GM12892 (cell line): ENCODE measurements around the gene ADAMTS16.

Experiments
- POLR2A ChIP-seq: IDR thresholded peaks from 2 replicates; pipeline ENCODE4 v1.6.1; 2011; ENCODE audit warnings: low read depth, low read length, control low read depth
- POLR2AphosphoS5 ChIP-seq: IDR thresholded peaks from 2 replicates; pipeline ENCODE4 v1.6.1; 2011; ENCODE audit warnings: low read depth, low read length, control low read depth
- TAF1 ChIP-seq: IDR thresholded peaks from 2 replicates; pipeline ENCODE4 v1.6.1; 2011; ENCODE audit warnings: low read depth, mild to moderate bottlenecking, control low read depth, low read length, borderline replicate concordance

- TF ChIP-seq POLR2AphosphoS5 (no peak), POLR2A (no peak), TAF1 (no peak)
These were observed 14.6 kb downstream of the ADAMTS16 start for GRCh38 chr5:5154733-5155132.
